ENCODE measurements around the gene CLDN15.

- TF ChIP-seq CTCF (conservative IDR thresholded peaks at IDR 0.05 in 1 of 2, IDR thresholded peaks at IDR 0.05 in 1 of 2; ENCODE audit: low read depth in 1 of 2, low read length in 2 of 2): peak; percentile 76 to 81
- no peak for TF ChIP-seq EZH2 (IDR thresholded peaks at IDR 0.05; ENCODE audit: low read length, missing control alignments)
Observed at GRCh38 chr7:101244375-101245146, 7.0 kb upstream of the CLDN15 start, which contains the start of gene FIS1.

Measured in fibroblast of lung (primary cell).